Measurements from ENCODE around the gene LEMD1. TPM values are rescaled to one million over a fixed set of nuclear protein-coding genes. Genes with fewer than 3 reads are reported as not detected.

LEMD1 gene
- total RNA-seq, 1 donor from 2014 or later, result not detected

DNA sequence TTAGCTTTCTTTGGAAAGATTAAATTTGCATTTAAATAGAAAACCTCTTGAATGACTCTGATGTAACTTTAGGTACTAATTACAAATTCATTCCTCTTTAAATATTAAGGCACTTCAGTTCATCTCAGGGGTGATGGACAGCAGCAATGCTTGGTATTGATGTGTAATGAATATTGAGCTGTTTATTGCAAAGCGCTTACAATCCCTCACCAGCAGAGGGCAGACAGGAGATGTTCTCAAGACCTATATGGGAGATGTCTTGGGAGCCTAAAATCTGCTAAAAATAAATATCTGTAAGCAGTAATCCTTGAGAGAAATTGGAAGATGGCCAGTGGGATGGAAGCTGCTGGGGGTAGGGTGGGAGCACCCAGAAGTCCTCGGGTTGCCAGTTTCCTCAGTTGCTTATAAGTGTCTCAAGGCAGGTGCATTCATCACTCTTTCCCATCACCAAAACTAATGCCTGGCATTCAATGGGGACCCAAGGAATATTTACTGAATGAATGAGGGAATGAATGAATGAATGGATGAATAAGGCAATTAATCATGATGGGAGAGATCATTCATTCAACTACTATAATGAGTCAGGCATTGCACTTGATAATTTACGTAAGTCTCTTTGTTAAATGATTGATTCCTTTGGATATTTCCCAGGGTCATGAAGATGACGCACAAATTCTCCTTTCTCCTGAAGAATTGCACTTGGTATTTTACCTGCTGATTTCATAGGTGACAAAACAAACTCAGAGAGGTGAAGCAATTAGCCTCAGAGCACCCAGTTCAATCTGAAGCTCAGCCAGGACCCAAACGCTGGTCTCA lies 67.4 kb downstream of the LEMD1 start:
- intact Hi-C loops (cut with DNase I), result loop anchor here (1.0 to 2.0 kb wide), 3 partner anchors 77 to 170 kb away; no protein-coding TSS in a partner anchor
- peak in 1 of 2 donors; percentile 78 for DNase-seq (ENCODE audit: low spot score in 2 of 2)
- no peak overlapping the region for H3K4me3 ChIP-seq
- no peak overlapping the region for H3K27ac ChIP-seq
- no peaks in the 10 kb centered on the region for H3K36me3 ChIP-seq
- TF ChIP-seq, protein P1, sequence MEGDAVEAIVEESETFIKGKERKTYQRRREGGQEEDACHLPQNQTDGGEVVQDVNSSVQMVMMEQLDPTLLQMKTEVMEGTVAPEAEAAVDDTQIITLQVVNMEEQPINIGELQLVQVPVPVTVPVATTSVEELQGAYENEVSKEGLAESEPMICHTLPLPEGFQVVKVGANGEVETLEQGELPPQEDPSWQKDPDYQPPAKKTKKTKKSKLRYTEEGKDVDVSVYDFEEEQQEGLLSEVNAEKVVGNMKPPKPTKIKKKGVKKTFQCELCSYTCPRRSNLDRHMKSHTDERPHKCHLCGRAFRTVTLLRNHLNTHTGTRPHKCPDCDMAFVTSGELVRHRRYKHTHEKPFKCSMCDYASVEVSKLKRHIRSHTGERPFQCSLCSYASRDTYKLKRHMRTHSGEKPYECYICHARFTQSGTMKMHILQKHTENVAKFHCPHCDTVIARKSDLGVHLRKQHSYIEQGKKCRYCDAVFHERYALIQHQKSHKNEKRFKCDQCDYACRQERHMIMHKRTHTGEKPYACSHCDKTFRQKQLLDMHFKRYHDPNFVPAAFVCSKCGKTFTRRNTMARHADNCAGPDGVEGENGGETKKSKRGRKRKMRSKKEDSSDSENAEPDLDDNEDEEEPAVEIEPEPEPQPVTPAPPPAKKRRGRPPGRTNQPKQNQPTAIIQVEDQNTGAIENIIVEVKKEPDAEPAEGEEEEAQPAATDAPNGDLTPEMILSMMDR (IDR thresholded peaks at IDR 0.05), result peak; percentile 65 to 84 (median 83)
- H3K4me1 ChIP-seq, result no peaks in the 10 kb centered on the region
- no peaks in the 10 kb centered on the region for H3K9me3 ChIP-seq
- no peaks in the 10 kb centered on the region for H3K27me3 ChIP-seq

GRCh38 chr1:205353612-205354011 lies 68.2 kb downstream of the LEMD1 start:
- Histone ChIP-seq H3K27ac (no peak overlapping the region), H3K9me3 (no peaks in the 10 kb centered on the region), H3K36me3 (no peaks in the 10 kb centered on the region), H3K4me3 (no peak overlapping the region), H3K4me1 (no peaks in the 10 kb centered on the region), H3K27me3 (no peaks in the 10 kb centered on the region)
- intact Hi-C loops (cut with DNase I), result loop anchor here (1.0 to 2.0 kb wide), 3 partner anchors 78 to 171 kb away; no protein-coding TSS in a partner anchor
- TF ChIP-seq, protein P1 (IDR thresholded peaks at IDR 0.05), result no peak
- DNase-seq (ENCODE audit: low spot score in 2 of 2), result no peak

- H3K27ac ChIP-seq, result no peak overlapping the region
- TF ChIP-seq, protein P1 (IDR thresholded peaks at IDR 0.05), result no peak
- no peak for DNase-seq (ENCODE audit: low spot score in 2 of 2)
- no peaks in the 10 kb centered on the region for H3K4me1 ChIP-seq
- H3K9me3 ChIP-seq, result no peaks in the 10 kb centered on the region
- H3K4me3 ChIP-seq, result no peak overlapping the region
- intact Hi-C loops (cut with DNase I), result no loop called here
- H3K36me3 ChIP-seq, result no peaks in the 10 kb centered on the region
- H3K27me3 ChIP-seq, result no peaks in the 10 kb centered on the region
Observed at GRCh38 chr1:205353191-205353590, 68.7 kb downstream of the LEMD1 start.

DNA sequence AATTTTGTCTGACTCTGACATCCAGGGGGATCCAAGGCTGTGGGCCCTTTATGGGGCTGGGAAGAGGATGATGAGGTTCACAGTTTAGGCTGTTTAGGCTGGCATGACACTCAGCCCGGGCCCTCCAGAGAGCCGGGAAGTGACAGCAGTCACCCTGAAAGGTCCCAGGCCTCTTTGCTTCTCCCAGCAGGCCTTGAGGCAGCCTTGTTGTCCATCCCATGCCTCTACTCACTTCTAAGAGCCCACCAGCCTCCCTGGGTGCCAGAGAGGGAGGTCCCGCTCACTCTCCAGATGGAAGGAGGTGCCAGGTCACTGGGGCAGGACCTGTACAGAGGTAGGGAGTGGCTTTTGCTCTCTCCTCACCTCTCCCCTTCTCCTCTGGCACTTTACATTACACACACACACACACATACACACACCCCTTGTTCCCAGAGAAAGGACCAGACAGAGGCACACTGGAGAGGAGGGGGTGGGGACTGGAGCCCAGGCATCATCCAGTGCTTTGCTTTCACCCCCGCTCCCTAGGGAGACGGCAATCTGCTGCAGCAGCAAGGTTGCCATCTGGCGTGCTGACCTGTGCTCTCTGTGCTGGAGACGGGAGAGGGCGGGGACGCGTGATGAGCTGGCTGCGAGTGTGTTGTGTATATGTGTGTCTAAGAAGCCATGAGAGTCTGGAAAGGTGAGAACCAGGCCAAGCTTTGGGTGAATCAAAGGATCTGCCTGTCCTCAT lies 69.7 kb downstream of the LEMD1 start:
- intact Hi-C loops (cut with DNase I), result no loop called here
- no peak overlapping the region for H3K4me3 ChIP-seq
- no peaks in the 10 kb centered on the region for H3K36me3 ChIP-seq
- no peak for DNase-seq (ENCODE audit: low spot score in 2 of 2)
- H3K27ac ChIP-seq, result no peak overlapping the region
- H3K9me3 ChIP-seq, result no peaks in the 10 kb centered on the region
- H3K4me1 ChIP-seq, result no peaks in the 10 kb centered on the region
- H3K27me3 ChIP-seq, result no peaks in the 10 kb centered on the region
- TF ChIP-seq, protein P1 (IDR thresholded peaks at IDR 0.05), result no peak

- H3K9me3 ChIP-seq, result no peaks in the 10 kb centered on the region
- H3K36me3 ChIP-seq, result no peaks in the 10 kb centered on the region
- no peak for DNase-seq (ENCODE audit: low spot score in 2 of 2)
- no peaks in the 10 kb centered on the region for H3K27me3 ChIP-seq
- H3K4me3 ChIP-seq, result no peak overlapping the region
- intact Hi-C loops (cut with DNase I), result no loop called here
- H3K27ac ChIP-seq, result no peak overlapping the region
- TF ChIP-seq, protein P1 (IDR thresholded peaks at IDR 0.05), result no peak
- H3K4me1 ChIP-seq, result no peaks in the 10 kb centered on the region
Observed at GRCh38 chr1:205350691-205351141, 71.1 kb downstream of the LEMD1 start.
